GM19324 (cell line): ENCODE results near the gene S100A14.
"Not testable (repeated sequence)": the region's sequence is repeated elsewhere in the genome, so short reads cannot be mapped to it uniquely, and the experiment has no call there.

Experiments used
- ATAC-seq: cut with Tn5 transposase; IDR thresholded peaks from one replicate; pipeline ENCODE4 v1.9.1; 2021; ENCODE audit warnings: mild to moderate bottlenecking, moderate library complexity; ENCODE audit not compliant: unreplicated experiment, low FRiP score

S100A14 gene

GRCh38 chr1:153640213-153640612 is 24.1 kb upstream of the S100A14 start:
- ATAC-seq: not testable (repeated sequence)

- ATAC-seq: no peak
Measured at GRCh38 chr1:153639280-153639679, 23.2 kb upstream of the S100A14 start.

GRCh38 chr1:153638261-153638660 is 22.1 kb upstream of the S100A14 start:
- no peak for ATAC-seq

GRCh38 chr1:153636312-153636711 is 20.2 kb upstream of the S100A14 start:
- ATAC-seq: no peak

GRCh38 chr1:153635872-153636271 is 19.7 kb upstream of the S100A14 start:
- ATAC-seq: no peak

GRCh38 chr1:153633754-153634665 is 17.9 kb upstream of the S100A14 start, which contains the start of gene CHTOP:
Gene CHTOP (plus strand): TSS chr1:153634066. CDS start chr1:153636589, 2,523 bp downstream.
- peak; percentile 89 for ATAC-seq

GRCh38 chr1:153633161-153633753 is 17.1 kb upstream of the S100A14 start:
- peak; percentile 2 for ATAC-seq

GRCh38 chr1:153631047-153632022 is 15.2 kb upstream of the S100A14 start:
- ATAC-seq: no peak

- no peak for ATAC-seq
Measured at GRCh38 chr1:153630384-153630783, 14.3 kb upstream of the S100A14 start.

GRCh38 chr1:153629971-153630370 is 13.8 kb upstream of the S100A14 start:
- no peak for ATAC-seq

GRCh38 chr1:153629343-153629665 is 13.2 kb upstream of the S100A14 start:
- ATAC-seq: no peak

GRCh38 chr1:153628638-153629342 is 12.7 kb upstream of the S100A14 start:
- ATAC-seq: no peak

GRCh38 chr1:153627715-153628626 is 11.8 kb upstream of the S100A14 start, which contains the start of gene S100A1:
Gene S100A1 (plus strand): TSS chr1:153628434. CDS start chr1:153630522, 2,088 bp downstream.
- ATAC-seq: no peak

GRCh38 chr1:153626904-153627714 is 11.0 kb upstream of the S100A14 start, which contains the start of gene S100A13:
Gene S100A13 (minus strand): TSS chr1:153627505. CDS start chr1:153626472, 1,033 bp downstream.
- no peak for ATAC-seq

- no peak for ATAC-seq
Measured at GRCh38 chr1:153626477-153626903, 10.4 kb upstream of the S100A14 start.

GRCh38 chr1:153624965-153625611 is 9.0 kb upstream of the S100A14 start:
- ATAC-seq: no peak

- ATAC-seq: no peak
Measured at GRCh38 chr1:153623101-153623500, 7.0 kb upstream of the S100A14 start.
